Effector memory CD4-positive, alpha-beta T cell (primary cell): ENCODE data around the gene PRR15L.
A peak's percentile ranks its signal among the peaks of the same experiment; 100 is the strongest.
"Not testable (repeated sequence)": the region's sequence is repeated elsewhere in the genome, so short reads cannot be mapped to it uniquely, and the experiment has no call there.

Experiments
- DNase-seq, 3 donors: peaks; one replicate each; pipeline ENCODE4 v3.0.0-alpha.2; 2020
- H3K27ac ChIP-seq: 2 replicates; pipeline ENCODE4 v1.7.0; 2013; ENCODE audit warnings: mild to moderate bottlenecking, low read length, moderate library complexity; ENCODE audit not compliant: insufficient read depth, poor library complexity, severe bottlenecking
- H3K27me3 ChIP-seq: replicated peaks from 2 replicates; pipeline ENCODE4 v1.7.0; 2013; ENCODE audit warnings: mild to moderate bottlenecking, low read length; ENCODE audit not compliant: insufficient read depth, control insufficient read depth, poor library complexity, severe bottlenecking
- H3K36me3 ChIP-seq: 2 replicates; pipeline ENCODE4 v1.7.0; 2013; ENCODE audit warnings: mild to moderate bottlenecking, low read length, moderate library complexity; ENCODE audit not compliant: control insufficient read depth, insufficient read depth
- H3K4me1 ChIP-seq: 2 replicates; pipeline ENCODE4 v1.7.0; 2013; ENCODE audit warnings: low read length, mild to moderate bottlenecking; ENCODE audit not compliant: control insufficient read depth, insufficient read depth, poor library complexity, severe bottlenecking
- H3K4me3 ChIP-seq: 2 replicates; pipeline ENCODE4 v1.7.0; 2013; ENCODE audit warnings: low read length, low read depth, mild to moderate bottlenecking; ENCODE audit not compliant: insufficient read depth, poor library complexity, severe bottlenecking
- H3K9me3 ChIP-seq: 2 replicates; pipeline ENCODE4 v1.7.0; 2013; ENCODE audit warnings: mild to moderate bottlenecking, low read length, moderate library complexity; ENCODE audit not compliant: control insufficient read depth

Gene PRR15L

DNA sequence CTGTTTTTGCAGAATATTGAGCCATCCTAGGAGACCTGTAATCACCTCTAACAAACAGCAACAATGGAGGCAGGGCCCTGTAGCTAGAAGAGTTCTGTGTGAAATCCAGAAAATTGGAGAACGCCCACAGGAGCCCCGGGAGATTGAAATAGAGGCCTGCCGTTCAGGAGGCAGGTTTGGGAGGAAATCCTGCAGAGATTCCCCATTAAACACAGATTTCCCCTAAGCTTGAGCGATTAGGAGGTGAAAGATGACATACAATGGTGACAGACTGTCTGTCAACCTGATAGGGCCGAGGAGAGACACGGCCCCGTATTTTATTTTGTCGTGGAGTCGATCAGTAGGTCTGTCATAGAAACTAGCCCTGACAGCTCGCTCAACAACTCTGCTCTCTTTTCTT lies 31.5 kb upstream of the PRR15L start:
- DNase-seq, result no peak
- H3K27ac ChIP-seq, result no peak overlapping the region
- no peaks in the 10 kb centered on the region for H3K4me1 ChIP-seq
- no peaks in the 10 kb centered on the region for H3K9me3 ChIP-seq
- no peak overlapping the region for H3K4me3 ChIP-seq
- no peaks in the 10 kb centered on the region for H3K27me3 ChIP-seq
- no peaks in the 10 kb centered on the region for H3K36me3 ChIP-seq

DNA sequence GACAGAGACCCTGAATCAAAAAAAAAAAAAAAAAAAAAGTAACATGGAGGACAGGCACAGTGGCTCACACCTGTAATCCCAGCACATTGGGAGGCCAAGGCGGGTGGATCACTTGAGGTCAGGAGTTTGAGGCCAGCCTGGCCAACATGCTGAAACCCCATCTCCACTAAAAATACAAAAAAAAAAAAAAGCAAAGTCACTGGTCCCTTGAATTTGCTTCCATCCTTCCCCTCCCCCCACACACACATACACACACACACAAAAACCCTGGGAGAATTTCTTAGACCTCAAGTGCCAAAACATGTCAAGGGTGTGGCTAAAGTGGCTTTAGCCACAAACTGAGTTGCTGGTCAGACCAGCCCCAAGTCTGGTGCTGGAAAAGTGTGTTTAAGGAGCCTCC lies 30.8 kb upstream of the PRR15L start:
- H3K27ac ChIP-seq, H3K4me3 ChIP-seq, H3K9me3 ChIP-seq, H3K36me3 ChIP-seq, H3K4me1 ChIP-seq, H3K27me3 ChIP-seq, DNase-seq: not testable (repeated sequence)

GRCh38 chr17:47987240-47987835 lies 29.7 kb upstream of the PRR15L start:
- no peak for DNase-seq
- Histone ChIP-seq H3K27me3 (no peaks in the 10 kb centered on the region), H3K9me3 (no peaks in the 10 kb centered on the region), H3K4me3 (no peak overlapping the region), H3K27ac (no peak overlapping the region), H3K36me3 (peaks cover 15% of the 10 kb centered on the region), H3K4me1 (no peaks in the 10 kb centered on the region)

DNA sequence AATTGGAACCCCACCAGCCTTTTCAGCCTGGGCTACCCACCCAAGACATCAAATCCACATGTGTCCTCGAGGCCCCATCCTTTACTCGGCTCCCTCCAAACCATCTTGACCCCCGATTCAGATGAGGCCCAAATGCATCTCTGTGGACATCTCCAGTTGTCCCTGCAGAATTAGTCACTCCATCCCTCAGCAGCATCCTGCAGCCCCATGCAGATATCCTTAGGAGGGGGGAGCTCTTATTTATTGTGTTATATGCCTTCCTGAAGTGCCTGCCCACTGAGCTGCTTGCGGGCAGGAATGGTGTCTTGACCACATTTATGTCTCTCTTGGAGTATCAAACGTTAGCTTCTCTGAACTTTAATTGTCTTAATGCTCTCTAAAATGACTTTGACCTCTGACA lies 28.8 kb upstream of the PRR15L start:
- no peak for DNase-seq
- H3K27ac ChIP-seq, result no peak overlapping the region
- H3K27me3 ChIP-seq, result no peaks in the 10 kb centered on the region
- peaks cover 5% of the 10 kb centered on the region for H3K4me1 ChIP-seq
- H3K4me3 ChIP-seq, result no peak overlapping the region
- no peaks in the 10 kb centered on the region for H3K9me3 ChIP-seq
- H3K36me3 ChIP-seq, result peaks cover 23% of the 10 kb centered on the region

- Histone ChIP-seq H3K36me3 (peaks cover 50% of the 10 kb centered on the region), H3K9me3 (no peaks in the 10 kb centered on the region), H3K27me3 (no peaks in the 10 kb centered on the region), H3K4me3 (no peak overlapping the region), H3K4me1 (peaks cover 5% of the 10 kb centered on the region), H3K27ac (no peak overlapping the region)
- no peak for DNase-seq
These were observed 26.0 kb upstream of the PRR15L start for GRCh38 chr17:47983492-47984223.

DNA sequence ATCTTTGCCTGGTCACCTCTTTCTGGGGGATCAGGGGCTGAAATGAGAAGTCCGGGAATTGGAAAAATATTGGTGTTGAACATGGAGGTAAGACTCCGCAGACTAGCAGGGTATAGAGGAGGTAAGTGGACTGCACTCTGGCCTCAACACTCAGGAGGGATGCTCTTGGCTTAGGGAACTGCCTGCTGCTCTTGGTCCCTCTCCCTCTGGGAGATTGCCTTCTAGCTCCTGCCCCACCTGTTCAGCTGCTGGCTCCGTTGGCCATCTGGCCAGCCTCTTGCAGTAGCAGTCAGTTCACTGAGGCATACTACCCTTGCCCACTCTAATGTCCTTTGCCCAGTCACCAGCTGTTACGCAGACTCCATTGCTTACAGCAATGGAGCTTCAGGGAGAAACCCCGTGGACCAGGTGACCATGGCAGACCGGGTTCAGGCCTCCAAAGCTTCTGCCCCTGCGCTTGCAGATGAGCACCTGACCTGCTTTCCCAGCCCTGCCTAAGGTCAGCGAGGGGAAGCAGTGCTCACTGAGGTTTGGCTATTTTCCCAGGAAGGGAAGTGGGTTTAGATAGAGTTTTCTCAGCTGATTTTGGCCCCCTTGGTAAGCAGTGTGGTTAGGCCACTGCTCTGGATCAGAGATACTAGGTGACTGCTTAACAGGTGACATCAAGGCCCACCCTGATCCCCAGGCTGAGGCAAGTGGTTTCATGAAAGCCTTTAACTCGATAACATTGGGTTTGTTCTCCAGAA lies 25.1 kb upstream of the PRR15L start:
- no peaks in the 10 kb centered on the region for H3K27me3 ChIP-seq
- H3K36me3 ChIP-seq, result peaks cover 53% of the 10 kb centered on the region
- H3K27ac ChIP-seq, result no peak overlapping the region
- H3K4me1 ChIP-seq, result peaks cover 5% of the 10 kb centered on the region
- H3K9me3 ChIP-seq, result no peaks in the 10 kb centered on the region
- H3K4me3 ChIP-seq, result no peak overlapping the region
- no peak for DNase-seq

DNA sequence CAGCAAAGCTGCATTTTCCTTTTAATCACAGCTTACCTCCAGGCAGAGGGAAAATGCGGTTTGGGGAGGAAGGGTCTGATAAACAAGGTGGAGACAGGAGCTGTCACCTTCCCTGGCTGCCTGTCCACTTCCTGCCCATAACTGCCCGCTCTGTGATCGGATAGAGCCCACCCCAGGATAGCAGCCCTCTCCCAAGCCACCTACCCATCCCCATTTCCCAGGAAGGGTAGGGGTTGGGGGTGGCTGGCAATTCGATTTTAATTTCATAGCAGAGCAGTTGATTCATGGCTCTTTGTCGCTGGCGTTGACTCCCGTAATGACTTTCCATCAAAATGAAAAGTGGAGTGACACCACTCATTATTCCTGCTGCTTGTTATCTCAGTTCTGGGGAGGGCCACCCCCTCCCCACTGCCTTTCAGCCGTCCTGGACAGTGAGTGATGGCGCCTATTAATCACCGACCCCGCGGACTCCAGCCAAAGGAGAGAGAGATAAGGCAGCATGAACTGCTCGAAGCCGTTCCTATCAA lies 24.5 kb upstream of the PRR15L start:
- no peak overlapping the region for H3K27ac ChIP-seq
- no peaks in the 10 kb centered on the region for H3K9me3 ChIP-seq
- peaks cover 58% of the 10 kb centered on the region for H3K36me3 ChIP-seq
- H3K4me1 ChIP-seq, result peaks cover 5% of the 10 kb centered on the region
- DNase-seq, result no peak
- no peaks in the 10 kb centered on the region for H3K27me3 ChIP-seq
- no peak overlapping the region for H3K4me3 ChIP-seq

GRCh38 chr17:47981462-47981861 lies 23.8 kb upstream of the PRR15L start:
- no peaks in the 10 kb centered on the region for H3K9me3 ChIP-seq
- peaks cover 5% of the 10 kb centered on the region for H3K4me1 ChIP-seq
- H3K27ac ChIP-seq, result no peak overlapping the region
- H3K4me3 ChIP-seq, result no peak overlapping the region
- DNase-seq, result no peak
- no peaks in the 10 kb centered on the region for H3K27me3 ChIP-seq
- H3K36me3 ChIP-seq, result peaks cover 62% of the 10 kb centered on the region

GRCh38 chr17:47980541-47980940 lies 22.9 kb upstream of the PRR15L start:
- Histone ChIP-seq H3K27me3 (no peaks in the 10 kb centered on the region), H3K4me1 (peaks cover 5% of the 10 kb centered on the region), H3K27ac (no peak overlapping the region), H3K9me3 (no peaks in the 10 kb centered on the region), H3K36me3 (peaks cover 68% of the 10 kb centered on the region), H3K4me3 (no peak overlapping the region)
- DNase-seq, result no peak

DNA sequence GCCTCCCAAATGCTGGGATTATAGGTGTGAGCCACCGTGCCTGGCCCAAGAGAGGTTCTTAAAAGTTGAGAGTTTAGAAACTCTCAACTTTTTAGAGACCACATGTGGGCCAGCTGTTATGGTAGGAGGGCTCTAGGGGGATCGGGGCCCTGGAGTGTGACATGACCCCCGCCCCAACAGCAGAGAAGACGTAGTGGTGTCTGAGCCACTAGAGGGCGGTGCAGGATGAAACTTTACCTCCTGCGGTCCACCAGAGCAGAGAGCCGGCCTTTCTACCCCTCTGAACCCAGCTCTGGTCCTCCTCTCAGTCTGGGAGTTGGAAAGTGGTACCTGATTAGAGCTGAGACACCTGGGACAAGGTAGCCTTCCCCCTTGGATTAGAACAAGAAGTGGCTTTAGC lies 20.6 kb upstream of the PRR15L start:
- no peak overlapping the region for H3K4me3 ChIP-seq
- H3K27ac ChIP-seq, result no peak overlapping the region
- H3K9me3 ChIP-seq, result no peaks in the 10 kb centered on the region
- H3K36me3 ChIP-seq, result peaks cover 76% of the 10 kb centered on the region
- H3K27me3 ChIP-seq, result no peaks in the 10 kb centered on the region
- H3K4me1 ChIP-seq, result peaks cover 5% of the 10 kb centered on the region
- DNase-seq, result peak in 1 of 3 donors; percentile 20
